GM21526 (cell line): Measurements from ENCODE around the gene ACTL10.
"Not testable (repeated sequence)": the region's sequence is repeated elsewhere in the genome, so short reads cannot be mapped to it uniquely, and the experiment has no call there.

Experiments
- ATAC-seq: cut with Tn5 transposase; IDR thresholded peaks from one replicate; pipeline ENCODE4 v1.9.1; 2021; ENCODE audit warnings: moderate library complexity; ENCODE audit not compliant: unreplicated experiment, low FRiP score

ACTL10 gene

DNA sequence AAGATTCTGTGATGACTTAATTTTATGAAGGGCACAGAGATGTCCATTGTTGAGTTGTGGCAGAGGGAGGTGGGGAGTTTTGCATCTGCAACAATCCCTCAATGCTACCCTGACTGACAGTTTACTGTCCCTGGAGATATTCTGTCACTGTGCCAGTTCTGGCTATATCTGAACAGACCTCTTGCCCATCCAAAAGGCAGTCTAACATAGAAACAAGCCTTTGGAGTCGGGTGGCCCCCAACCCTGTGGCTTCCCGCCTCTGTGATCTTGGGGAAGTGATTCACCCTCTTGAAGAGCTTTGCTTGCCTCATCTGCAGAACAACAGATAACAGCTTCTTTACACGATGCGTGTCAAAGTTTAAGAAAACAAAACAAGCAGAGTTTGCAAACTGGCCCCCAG is 23.2 kb downstream of the ACTL10 start:
- no peak for ATAC-seq

DNA sequence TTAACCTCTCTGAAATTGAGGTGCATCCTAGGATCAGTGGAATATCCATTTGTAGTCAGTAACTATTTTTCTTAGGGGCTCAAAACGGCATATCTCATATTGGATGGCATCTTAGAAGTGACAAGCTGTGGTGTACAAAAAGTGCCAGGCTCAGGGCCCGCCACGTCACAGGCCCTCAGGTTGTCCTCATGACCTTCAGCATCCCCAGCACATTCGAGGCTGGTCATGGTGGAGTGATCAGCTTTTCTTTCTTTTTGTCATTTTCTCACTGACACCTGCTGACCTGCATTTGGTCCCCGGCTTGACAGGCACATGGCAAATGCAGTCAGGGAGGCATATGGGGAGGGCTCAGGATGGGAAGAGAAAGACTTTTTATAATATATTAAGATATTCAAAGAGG is 26.5 kb downstream of the ACTL10 start:
- ATAC-seq: no peak

DNA sequence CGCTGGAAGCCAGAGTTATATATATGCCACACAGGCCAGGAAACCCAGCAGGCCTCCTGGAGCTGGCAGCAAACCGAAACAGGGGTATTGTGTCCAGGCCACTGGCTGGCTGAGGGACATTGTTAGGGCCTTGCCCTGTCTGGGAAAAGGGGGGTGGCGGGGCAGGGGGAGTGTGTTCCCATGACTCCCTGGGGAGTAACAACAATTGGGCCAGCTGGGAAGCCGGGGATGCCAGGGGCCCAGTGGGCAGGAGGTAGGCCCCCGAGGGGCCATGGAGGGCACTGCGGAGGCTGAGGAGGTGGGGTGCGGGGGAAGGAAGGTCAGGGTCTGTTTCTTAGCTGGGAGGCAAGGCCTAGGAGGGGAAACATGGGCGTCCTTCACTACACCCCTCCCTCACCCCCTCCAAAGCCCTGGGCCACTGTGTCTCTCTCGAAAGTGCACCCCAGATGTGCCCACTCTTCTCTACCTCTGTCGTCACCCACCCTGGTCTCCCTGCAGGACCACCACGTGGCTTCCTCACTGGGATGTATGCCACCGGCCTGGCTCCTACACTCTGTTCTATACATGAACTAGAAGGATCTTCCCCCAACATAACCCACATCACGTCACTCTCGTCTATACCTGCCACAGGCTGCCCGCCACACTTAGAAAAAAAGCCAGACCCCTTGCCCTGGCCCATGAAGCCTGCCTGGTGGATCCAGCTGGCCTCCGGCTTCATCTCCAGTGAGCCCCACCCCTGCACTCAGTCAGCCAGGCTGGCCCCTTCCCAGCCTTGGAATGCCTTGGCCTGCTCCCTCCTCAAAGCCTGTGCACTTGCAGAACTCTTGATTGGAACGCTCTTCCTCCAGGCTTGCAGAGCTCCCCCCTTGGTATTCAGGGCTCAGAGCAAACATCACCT is 27.2 kb downstream of the ACTL10 start:
- ATAC-seq: no peak

DNA sequence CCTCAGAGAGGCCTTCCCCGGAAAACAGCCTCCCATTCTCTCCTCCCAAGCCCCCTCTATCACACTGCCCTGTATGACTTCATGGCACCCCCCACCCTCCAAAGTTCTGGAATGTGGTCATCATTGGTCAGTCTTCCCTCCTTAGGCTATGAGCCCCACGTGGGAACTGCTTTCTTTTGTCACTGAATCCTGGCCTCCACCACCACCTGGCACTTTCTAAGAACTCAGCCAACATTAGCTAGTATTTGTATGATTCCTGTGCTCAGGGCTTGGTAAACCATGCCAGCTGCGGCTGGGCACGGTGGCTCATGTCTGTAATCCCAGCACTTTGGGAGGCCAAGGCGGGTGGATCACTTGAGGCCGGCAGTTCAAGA is 27.9 kb downstream of the ACTL10 start:
- no peak for ATAC-seq

DNA sequence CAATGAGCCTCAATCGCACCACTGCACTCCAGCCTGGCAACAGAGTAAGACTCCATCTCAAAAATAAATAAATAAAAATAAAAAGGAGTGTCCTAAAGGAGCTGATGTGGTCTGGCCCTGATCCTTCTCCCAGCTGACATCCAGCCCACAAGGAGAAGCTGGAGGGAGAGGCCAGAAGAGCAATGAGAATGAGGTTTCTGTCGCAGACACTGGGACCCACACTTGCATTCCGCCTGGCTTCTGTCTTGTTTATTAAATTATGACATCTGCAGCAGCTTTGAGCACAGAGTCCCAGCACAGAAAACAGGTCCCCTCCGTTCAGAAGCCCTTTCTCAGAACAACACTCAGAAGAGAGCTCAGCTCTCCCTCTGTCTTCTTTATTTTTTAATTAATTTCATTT is 29.7 kb downstream of the ACTL10 start:
- no peak for ATAC-seq

DNA sequence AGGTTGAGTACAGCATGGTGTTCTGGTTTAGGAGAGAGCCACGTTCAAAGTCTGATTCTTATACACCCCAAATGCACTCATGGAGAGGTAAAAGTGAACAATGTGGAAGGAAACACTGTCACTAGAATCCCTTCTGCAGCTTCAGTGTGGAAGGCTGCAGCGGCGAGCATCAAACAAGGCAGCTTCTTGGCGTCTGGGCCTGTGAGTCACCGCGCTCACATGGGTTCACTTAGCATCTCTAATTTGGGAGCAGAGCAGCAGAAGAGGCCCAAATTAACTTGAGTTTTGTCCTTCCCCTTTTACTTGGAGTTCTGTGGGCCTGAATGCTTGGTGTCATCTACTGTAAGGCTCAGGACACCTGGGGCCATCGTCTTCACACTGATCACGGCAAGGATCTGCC is 30.4 kb downstream of the ACTL10 start:
- ATAC-seq: no peak

DNA sequence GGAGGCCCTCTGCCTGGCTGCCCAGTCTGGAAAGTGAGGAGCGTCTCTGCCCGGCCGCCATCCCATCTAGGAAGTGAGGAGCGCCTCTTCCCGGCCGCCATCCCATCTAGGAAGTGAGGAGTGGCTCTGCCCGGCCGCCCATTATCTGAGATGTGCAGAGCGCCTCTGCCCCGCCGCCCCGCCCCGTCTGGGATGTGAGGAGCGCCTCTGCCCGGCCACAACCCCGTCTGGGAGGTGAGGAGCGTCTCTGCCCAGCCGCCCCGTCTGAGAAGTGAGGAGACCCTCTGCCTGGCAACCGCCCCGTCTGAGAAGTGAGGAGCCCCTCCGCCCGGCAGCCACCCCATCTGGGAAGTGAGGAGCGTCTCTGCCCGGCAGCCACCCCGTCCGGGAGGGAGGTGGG is 32.2 kb downstream of the ACTL10 start:
- ATAC-seq: not testable (repeated sequence)

DNA sequence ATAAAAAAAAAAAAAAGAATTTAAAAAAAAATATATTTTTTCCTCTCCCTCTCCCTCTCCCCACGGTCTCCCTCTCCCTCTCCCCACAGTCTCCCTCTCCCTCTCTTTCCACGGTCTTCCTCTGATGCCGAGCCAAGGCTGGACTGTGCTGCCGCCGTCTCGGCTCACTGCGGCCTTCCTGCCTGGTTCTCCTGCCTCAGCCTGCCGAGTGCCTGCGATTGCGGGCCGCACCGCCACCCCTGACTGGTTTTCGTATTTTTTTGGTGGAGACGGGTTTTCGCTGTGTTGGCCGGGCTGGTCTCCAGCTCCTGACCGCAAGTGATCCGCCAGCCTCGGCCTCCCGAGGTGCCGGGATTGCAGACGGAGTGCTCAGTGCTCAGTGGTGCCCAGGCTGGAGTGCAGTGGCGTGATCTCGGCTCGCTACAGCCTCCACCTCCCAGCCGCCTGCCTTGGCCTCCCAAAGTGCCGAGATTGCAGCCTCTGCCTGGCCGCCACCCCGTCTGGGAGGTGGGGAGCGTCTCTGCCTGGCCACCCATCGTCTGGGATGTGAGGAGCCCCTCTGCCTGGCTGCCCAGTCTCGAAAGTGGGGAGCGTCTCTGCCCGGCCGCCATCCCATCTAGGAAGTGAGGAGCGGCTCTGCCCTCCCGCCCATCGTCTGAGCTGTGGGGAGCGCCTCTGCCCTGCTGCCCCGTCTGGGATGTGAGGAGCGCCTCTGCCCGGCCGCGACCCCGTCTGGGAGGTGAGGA is 34.1 kb downstream of the ACTL10 start:
- ATAC-seq: not testable (repeated sequence)

DNA sequence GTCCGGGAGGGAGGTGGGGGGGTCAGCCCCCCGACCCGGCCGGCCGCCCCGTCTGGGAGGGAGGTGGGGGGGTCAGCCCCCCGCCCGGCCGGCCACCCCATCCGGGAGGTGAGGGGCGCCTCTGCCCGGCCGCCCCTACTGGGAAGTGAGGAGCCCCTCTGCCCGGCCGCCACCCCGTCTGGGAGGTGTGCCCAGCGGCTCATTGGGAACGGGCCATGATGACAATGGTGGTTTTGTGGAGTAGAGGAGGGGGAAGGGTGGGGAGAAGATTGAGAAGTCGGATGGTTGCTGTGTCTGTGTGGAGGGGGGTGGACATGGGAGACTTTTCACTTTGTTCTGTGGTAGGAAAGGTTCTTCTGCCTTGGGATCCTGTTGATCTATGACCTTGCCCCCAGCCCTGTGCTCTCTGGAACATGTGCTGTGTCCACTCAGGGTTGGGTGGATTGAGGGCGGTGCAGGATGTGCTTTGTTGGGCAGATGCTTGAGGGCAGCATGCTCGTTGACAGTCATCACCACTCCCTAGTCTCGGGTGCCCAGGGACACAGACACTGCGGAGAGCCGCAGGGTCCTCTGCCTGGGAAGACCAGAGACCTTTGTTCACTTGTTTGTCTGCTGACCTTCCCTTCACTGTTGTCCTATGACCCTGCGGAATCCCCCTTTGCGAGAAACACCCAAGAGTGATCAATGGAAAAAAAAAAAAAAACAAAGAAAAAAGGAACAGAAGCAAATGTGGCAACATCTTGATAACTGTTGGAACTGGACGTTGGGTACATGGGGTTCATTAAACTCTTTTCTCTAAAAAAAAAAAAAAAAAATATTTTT is 35.1 kb downstream of the ACTL10 start:
- no peak for ATAC-seq

DNA sequence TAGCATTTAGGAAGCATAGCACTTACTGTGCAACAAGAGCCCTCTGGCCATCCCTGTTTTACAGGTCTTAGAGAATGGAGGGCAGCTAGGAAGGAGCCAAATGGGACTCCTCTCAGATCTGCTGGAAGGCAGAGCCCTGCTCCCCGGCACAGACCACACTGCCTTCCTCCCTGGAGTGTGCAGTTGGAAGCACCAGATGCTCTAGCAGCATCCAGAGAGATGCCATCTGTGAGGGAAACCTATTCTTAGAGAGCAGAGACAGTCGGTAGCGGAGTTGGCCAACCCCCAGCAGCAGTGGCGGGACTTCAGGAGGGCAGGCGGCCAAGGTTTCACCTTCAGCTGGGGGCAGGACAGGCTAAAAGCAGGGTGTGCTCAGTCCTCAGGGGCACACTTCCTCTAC is 36.1 kb downstream of the ACTL10 start:
- ATAC-seq: no peak

DNA sequence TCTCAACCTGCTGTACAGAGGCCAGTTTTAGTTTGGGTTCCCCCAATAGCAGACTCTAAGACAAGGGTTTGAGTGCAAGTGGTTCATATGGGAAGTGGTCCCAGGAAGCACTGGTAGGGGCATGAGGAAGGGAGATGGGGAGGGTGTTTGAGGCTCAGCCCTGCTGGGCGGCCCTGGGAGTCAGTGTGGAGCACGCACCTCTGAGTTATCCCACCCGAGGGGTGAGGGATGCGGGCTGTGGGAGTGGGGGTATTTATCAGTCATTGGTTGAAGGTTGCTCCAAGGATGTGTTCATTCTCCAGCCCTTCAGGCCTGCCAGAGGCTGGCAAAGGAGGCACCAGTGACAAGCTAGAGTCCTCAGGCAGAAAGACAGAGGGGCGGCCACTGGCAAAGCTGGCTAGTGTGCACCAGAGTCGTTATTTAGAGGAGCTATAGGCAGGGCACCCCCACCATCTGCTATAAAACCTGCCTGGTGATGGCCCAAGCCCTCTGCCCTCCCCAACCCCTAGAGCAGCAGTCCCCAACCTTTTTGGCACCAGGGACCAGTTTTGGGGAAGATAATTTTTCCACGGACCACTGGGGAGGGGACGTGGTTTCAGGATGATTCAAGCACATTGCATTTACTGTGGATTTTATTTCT is 36.9 kb downstream of the ACTL10 start:
- ATAC-seq: no peak

DNA sequence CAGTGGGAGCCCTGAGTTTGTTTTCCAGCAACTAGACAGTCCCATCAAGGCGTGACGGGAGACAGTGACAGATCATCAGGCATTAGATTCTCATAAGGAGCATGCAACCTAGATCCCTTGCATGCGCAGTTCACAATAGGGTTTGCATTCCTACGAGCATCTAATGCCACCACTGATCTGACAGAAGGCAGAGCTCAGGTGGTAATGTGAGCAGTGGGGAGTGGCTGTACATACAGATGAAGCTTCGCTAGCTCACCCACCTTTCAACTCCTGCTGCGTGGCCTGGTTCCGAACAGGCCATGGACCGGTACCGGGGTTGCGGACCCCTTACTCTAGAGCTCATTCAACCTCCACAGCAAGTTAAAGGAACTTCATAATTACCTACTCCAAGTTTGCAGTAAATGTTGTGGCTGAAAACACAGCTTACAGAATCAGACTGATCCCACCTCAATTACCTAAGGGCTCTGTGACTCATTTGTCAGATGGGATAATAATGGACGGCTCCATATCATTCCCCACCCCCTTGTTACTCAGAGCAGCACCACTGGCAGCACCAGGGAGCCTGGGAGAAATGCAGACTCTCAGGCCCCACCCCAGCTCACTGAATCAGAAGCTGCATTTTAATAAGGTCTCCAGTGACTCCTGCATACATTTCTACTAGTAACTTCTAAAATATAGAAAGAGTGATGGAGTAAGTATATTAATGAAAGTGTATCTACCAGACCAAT is 37.6 kb downstream of the ACTL10 start:
- no peak for ATAC-seq

DNA sequence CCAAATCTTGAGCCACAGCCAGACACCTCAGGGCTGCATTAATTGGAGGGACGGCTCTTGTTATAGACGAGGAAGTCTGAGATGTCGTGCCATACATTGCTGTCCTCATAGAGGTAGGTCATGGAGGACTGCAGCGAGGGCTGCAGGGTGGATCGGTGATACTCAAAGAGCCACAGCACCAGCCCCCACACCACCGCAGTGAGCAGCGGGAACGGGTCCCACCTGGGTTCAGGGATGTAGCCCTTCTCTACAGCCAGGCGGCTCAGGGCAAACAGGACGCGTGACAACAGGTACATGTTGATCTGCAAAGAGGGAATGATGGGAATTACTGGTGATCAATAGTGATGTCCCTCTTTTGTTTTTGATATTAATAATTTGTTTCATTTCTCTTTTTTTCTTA is 40.9 kb downstream of the ACTL10 start:
- ATAC-seq: no peak

DNA sequence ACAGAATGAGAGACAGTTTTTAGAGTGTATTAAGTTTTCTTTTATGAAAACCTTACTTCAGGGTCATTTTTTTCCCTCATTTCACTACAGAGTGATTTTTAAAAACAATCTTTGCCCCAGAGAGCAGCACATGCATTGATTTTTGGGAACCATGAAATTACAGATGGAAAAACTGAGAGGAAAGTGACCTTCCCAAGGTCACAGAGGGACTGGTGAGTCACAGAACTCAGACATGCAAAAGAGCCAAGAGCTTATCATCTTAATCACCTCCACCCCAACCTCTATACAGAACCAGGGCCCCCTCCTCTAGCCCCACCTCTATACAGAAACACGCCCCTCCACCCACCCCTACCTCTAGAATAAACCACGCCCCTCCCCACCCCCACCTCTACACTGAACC is 42.7 kb downstream of the ACTL10 start:
- ATAC-seq: no peak

DNA sequence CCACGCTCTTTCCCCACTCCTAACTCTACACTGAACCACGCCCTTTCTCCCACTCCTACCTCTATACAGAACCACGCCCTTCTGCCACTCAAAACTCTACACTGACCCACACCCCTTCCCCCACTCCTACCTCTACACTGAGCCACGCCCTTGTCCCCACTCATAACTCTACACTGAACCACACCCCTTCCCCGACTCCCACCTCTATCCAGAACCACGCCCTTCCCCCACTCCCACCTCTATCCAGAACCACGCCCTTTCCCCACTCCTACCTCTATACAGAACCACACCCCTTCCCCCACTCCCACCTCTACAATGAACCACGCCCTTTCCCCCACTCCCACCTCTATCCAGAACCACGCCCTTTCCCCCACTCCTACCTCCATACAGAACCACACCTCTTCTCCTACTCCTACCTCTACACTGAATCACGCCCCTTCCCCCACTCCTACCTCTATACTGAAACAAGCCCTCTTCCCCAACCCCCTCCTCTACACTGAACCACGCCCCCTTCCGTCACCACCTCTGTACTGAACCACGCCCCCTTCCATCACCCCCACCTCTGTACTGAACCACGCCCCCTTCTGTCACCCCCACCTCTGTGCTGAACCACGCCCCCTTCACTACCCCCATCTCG is 43.3 kb downstream of the ACTL10 start:
- no peak for ATAC-seq

DNA sequence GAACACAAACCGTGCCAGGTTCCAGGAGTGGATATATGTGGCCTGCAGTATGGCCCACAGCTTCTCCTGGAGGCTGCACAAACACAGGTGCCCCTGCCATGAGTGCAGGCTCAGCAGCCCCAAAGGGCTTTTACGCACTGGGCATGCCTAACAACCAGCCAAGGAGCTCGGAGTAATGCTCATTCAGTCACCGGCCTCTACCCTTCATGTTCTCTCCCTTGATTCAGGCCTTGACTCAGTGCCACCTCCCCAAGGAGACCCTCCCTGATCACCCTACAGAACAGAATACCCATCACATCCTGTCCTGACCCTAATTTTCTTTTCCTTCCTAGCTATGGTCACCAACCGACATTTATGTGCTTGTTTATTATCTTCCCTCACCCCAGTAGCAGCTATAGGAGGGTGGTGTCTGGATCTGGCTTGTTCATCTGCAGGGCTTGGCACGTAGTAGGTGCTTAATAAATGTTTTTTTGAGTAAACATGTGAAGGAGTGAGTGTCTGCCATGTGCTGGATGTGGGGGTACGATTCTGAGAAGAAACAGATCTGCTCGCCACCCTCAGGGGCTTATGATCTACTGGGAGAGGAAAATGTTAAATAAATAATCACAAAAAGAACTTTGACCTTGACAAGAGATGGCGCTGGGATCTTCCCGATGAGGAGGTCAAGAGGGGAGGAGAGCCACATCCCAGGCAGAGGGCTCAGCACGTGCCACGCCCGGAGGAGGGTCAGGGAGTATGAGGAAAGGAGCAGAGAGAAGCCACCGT is 44.1 kb downstream of the ACTL10 start:
- ATAC-seq: no peak

DNA sequence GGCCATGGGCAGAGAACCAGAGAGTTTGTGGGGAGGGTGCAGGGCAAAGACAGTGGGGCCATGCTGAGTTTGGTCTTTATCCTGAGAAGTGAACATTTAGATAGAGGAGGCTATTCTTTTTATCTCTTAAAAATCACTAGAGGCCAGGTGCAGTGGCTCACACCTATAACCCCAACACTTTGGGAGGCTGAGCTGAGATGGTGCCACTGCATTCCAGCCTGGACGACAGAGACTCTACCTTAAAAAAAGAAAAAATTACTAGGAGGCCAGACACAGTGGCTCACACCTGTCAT is 44.6 kb downstream of the ACTL10 start:
- ATAC-seq: no peak

DNA sequence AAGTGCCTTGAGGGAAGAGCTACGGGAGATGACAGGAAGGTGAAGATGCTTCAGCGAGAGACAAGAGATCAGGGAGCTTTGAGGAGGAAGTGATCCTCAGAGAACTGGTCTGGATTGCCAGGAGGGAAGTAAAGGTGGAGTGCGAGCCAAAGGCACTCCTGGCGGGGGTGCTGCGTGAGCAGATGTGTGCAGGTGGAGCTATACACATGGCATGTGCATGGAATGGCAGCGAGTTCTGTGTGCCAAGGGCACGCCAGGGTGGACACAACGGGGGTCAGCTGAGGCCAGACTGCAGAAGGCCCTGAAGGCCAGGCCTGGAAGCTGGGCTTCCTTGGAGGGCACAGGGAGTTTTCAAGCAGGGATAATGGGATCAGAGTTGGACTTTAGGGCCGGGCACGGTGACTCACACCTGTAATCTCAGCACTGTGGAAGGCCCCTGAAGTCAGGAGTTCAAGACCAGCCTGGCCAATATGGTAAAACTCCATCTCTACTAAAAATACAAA is 47.2 kb downstream of the ACTL10 start:
- no peak for ATAC-seq

DNA sequence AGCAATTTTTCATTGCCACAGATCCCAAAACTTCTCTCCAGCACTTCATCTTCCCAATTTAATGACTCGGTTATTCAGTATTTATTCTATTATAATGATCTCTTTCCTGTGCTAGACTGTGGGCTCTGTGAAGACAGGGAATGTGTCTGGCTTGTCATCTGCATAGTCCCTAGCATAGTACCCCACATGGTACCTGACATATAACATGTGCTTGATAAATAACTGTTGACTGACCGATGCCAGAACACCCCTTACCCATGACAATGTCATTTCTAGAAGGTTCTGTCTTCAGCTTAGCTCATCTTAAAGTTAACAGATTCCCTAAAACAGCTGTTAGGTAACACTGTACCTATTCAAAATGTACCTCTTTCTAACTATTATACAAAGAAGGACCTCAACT is 49.8 kb downstream of the ACTL10 start:
- ATAC-seq: no peak
